ENCODE data around the gene ENOX1.

Gene ENOX1

DNA sequence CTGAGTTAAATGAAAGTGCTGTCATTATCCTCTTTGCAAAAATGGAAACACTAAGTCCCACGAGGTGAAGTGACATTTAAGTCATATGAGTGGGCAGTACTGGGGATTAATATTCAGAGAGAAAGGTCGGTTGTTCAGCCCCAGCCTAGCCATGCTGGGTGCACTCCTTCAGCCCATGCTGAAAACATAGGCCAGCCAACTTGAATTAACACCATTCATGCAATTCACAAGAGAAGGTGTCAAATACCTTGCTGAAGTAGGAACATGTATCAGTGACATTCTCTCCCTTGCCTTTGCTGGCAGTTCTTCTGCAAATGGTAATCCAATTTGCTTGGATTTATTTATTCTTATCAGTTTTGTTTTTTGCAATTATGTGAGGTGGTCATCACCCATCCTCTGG, 507.1 kb downstream of the ENOX1 start:
- peaks cover 3% of the 10 kb centered on the region; the same call in 1 of the 2 replicates for H3K4me1 ChIP-seq (ENCODE audit: control insufficient read depth, insufficient read depth, low read length)
- TF ChIP-seq, protein P1, sequence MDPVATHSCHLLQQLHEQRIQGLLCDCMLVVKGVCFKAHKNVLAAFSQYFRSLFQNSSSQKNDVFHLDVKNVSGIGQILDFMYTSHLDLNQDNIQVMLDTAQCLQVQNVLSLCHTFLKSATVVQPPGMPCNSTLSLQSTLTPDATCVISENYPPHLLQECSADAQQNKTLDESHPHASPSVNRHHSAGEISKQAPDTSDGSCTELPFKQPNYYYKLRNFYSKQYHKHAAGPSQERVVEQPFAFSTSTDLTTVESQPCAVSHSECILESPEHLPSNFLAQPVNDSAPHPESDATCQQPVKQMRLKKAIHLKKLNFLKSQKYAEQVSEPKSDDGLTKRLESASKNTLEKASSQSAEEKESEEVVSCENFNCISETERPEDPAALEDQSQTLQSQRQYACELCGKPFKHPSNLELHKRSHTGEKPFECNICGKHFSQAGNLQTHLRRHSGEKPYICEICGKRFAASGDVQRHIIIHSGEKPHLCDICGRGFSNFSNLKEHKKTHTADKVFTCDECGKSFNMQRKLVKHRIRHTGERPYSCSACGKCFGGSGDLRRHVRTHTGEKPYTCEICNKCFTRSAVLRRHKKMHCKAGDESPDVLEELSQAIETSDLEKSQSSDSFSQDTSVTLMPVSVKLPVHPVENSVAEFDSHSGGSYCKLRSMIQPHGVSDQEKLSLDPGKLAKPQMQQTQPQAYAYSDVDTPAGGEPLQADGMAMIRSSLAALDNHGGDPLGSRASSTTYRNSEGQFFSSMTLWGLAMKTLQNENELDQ (tag by site-specific recombination; IDR thresholded peaks at IDR 0.05; ENCODE audit: low read depth) = no peak
- TF ChIP-seq, protein P2, sequence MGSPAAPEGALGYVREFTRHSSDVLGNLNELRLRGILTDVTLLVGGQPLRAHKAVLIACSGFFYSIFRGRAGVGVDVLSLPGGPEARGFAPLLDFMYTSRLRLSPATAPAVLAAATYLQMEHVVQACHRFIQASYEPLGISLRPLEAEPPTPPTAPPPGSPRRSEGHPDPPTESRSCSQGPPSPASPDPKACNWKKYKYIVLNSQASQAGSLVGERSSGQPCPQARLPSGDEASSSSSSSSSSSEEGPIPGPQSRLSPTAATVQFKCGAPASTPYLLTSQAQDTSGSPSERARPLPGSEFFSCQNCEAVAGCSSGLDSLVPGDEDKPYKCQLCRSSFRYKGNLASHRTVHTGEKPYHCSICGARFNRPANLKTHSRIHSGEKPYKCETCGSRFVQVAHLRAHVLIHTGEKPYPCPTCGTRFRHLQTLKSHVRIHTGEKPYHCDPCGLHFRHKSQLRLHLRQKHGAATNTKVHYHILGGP (tag by site-specific recombination; IDR thresholded peaks at IDR 0.05) = no peak
- TF ChIP-seq, protein P3, sequence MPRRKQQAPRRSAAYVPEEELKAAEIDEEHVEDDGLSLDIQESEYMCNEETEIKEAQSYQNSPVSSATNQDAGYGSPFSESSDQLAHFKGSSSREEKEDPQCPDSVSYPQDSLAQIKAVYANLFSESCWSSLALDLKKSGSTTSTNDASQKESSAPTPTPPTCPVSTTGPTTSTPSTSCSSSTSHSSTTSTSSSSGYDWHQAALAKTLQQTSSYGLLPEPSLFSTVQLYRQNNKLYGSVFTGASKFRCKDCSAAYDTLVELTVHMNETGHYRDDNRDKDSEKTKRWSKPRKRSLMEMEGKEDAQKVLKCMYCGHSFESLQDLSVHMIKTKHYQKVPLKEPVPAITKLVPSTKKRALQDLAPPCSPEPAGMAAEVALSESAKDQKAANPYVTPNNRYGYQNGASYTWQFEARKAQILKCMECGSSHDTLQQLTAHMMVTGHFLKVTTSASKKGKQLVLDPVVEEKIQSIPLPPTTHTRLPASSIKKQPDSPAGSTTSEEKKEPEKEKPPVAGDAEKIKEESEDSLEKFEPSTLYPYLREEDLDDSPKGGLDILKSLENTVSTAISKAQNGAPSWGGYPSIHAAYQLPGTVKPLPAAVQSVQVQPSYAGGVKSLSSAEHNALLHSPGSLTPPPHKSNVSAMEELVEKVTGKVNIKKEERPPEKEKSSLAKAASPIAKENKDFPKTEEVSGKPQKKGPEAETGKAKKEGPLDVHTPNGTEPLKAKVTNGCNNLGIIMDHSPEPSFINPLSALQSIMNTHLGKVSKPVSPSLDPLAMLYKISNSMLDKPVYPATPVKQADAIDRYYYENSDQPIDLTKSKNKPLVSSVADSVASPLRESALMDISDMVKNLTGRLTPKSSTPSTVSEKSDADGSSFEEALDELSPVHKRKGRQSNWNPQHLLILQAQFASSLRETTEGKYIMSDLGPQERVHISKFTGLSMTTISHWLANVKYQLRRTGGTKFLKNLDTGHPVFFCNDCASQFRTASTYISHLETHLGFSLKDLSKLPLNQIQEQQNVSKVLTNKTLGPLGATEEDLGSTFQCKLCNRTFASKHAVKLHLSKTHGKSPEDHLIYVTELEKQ (tag by site-specific recombination; IDR thresholded peaks at IDR 0.05; ENCODE audit: borderline replicate concordance) = no peak
- TF ChIP-seq ZNF791 (tag by site-specific recombination; IDR thresholded peaks at IDR 0.05) (no peak), ZBTB21 (tag by site-specific recombination; IDR thresholded peaks at IDR 0.05) (no peak), BCL11A (tag by site-specific recombination; IDR thresholded peaks at IDR 0.05; ENCODE audit: low read depth) (no peak), ZNF585B (tag by site-specific recombination; IDR thresholded peaks at IDR 0.05) (no peak), ZNF10 (tag by site-specific recombination; IDR thresholded peaks at IDR 0.05) (no peak), YY1 (tag by site-specific recombination; IDR thresholded peaks at IDR 0.05) (no peak)
- TF ChIP-seq, protein P4, sequence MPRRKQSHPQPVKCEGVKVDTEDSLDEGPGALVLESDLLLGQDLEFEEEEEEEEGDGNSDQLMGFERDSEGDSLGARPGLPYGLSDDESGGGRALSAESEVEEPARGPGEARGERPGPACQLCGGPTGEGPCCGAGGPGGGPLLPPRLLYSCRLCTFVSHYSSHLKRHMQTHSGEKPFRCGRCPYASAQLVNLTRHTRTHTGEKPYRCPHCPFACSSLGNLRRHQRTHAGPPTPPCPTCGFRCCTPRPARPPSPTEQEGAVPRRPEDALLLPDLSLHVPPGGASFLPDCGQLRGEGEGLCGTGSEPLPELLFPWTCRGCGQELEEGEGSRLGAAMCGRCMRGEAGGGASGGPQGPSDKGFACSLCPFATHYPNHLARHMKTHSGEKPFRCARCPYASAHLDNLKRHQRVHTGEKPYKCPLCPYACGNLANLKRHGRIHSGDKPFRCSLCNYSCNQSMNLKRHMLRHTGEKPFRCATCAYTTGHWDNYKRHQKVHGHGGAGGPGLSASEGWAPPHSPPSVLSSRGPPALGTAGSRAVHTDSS (tag by site-specific recombination; IDR thresholded peaks at IDR 0.05) = no peak
- TF ChIP-seq, protein P5, sequence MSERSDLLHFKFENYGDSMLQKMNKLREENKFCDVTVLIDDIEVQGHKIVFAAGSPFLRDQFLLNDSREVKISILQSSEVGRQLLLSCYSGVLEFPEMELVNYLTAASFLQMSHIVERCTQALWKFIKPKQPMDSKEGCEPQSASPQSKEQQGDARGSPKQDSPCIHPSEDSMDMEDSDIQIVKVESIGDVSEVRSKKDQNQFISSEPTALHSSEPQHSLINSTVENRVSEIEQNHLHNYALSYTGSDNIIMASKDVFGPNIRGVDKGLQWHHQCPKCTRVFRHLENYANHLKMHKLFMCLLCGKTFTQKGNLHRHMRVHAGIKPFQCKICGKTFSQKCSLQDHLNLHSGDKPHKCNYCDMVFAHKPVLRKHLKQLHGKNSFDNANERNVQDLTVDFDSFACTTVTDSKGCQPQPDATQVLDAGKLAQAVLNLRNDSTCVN (tag by site-specific recombination; optimal IDR thresholded peaks at IDR 0.05) = no peak
- ChIA-PET CTCF (no interaction called here), POLR2A (no interaction called here)
- H3K27ac ChIP-seq (ENCODE audit: extremely low read depth, low read depth, low read length) = no peak overlapping the region
- H3K36me3 ChIP-seq (ENCODE audit: control insufficient read depth in 2 of 2, insufficient read depth in 1 of 2, low read length in 2 of 2) = no peaks in the 10 kb centered on the region
- H3K9me3 ChIP-seq (ENCODE audit: control insufficient read depth, insufficient read depth, low read depth, low read length) = no peaks in the 10 kb centered on the region
- no peak overlapping the region for H3K4me3 ChIP-seq (ENCODE audit: low read depth, low read length)

DNA sequence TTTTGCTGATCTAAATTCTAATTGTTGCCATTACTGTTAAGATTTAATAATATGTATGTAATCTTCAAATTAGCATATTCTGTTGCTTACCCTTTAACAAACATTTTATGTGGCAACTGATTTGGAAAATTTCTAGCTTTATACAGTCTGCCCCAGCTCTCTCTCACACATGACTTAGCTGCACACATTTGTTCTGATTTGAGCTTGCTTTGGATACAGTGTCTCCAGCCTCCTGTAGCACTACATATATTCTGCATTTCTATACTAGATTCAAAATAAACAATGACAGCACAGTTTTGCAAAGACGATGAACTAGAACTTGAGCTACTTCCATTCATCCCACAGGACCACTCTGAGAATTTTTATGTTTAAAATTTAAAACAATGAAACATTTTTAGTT, 508.6 kb downstream of the ENOX1 start:
- no peak overlapping the region for H3K4me3 ChIP-seq (ENCODE audit: low read depth, low read length)
- no peak overlapping the region for H3K27ac ChIP-seq (ENCODE audit: extremely low read depth, low read depth, low read length)
- ChIA-PET CTCF (no interaction called here), POLR2A (no interaction called here)
- peaks cover 3% of the 10 kb centered on the region; the same call in 1 of the 2 replicates for H3K4me1 ChIP-seq (ENCODE audit: control insufficient read depth, insufficient read depth, low read length)
- H3K36me3 ChIP-seq (ENCODE audit: control insufficient read depth in 2 of 2, insufficient read depth in 1 of 2, low read length in 2 of 2) = no peaks in the 10 kb centered on the region
- H3K9me3 ChIP-seq (ENCODE audit: control insufficient read depth, insufficient read depth, low read depth, low read length) = no peaks in the 10 kb centered on the region
- TF ChIP-seq ZNF133 (tag by site-specific recombination; IDR thresholded peaks at IDR 0.05) (no peak), ZNF571 (tag by site-specific recombination; IDR thresholded peaks at IDR 0.05) (no peak), ZNF658 (tag by site-specific recombination; IDR thresholded peaks at IDR 0.05) (no peak), HOXA7 (CRISPR knock-in tag; IDR thresholded peaks at IDR 0.05; ENCODE audit: borderline replicate concordance) (no peak), ZNF623 (tag by site-specific recombination; IDR thresholded peaks at IDR 0.05) (no peak), WT1 (tag by site-specific recombination; IDR thresholded peaks at IDR 0.05) (no peak), ZNF76 (tag by site-specific recombination; IDR thresholded peaks at IDR 0.05; ENCODE audit: borderline replicate concordance, low read depth) (no peak), ZSCAN16 (tag by site-specific recombination; IDR thresholded peaks at IDR 0.05) (no peak), ZFHX2 (tag by site-specific recombination; conservative IDR thresholded peaks at IDR 0.05) (no peak)
- TF ChIP-seq, protein P6, sequence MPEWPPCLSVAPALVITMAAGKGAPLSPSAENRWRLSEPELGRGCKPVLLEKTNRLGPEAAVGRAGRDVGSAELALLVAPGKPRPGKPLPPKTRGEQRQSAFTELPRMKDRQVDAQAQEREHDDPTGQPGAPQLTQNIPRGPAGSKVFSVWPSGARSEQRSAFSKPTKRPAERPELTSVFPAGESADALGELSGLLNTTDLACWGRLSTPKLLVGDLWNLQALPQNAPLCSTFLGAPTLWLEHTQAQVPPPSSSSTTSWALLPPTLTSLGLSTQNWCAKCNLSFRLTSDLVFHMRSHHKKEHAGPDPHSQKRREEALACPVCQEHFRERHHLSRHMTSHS (tag by site-specific recombination; IDR thresholded peaks at IDR 0.05) = no peak
- TF ChIP-seq, protein P7, sequence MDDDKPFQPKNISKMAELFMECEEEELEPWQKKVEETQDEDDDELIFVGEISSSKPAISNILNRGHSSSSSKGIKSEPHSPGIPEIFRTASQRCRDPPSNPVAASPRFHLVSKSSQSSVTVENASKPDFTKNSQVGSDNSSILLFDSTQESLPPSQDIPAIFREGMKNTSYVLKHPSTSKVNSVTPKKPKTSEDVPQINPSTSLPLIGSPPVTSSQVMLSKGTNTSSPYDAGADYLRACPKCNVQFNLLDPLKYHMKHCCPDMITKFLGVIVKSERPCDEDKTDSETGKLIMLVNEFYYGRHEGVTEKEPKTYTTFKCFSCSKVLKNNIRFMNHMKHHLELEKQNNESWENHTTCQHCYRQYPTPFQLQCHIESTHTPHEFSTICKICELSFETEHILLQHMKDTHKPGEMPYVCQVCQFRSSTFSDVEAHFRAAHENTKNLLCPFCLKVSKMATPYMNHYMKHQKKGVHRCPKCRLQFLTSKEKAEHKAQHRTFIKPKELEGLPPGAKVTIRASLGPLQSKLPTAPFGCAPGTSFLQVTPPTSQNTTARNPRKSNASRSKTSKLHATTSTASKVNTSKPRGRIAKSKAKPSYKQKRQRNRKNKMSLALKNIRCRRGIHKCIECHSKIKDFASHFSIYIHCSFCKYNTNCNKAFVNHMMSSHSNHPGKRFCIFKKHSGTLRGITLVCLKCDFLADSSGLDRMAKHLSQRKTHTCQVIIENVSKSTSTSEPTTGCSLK (tag by site-specific recombination; IDR thresholded peaks at IDR 0.05) = no peak

Measured in HEK293 (cell line).